ENCODE data around the gene STPG1.

GRCh38 chr1:24424207-24424606 lies 10.6 kb upstream of the STPG1 start:
- no peak for TF ChIP-seq POLR2AphosphoS5 (IDR thresholded peaks at IDR 0.05; ENCODE audit: low read depth, low read length)
- no peak for TF ChIP-seq POLR2A (IDR thresholded peaks at IDR 0.05; ENCODE audit: low read depth, low read length)
- no peak for TF ChIP-seq TAF1 (IDR thresholded peaks at IDR 0.05; ENCODE audit: borderline replicate concordance, low read depth, low read length)
